HUES6 (cell line): ENCODE measurements around the gene SLC31A1.

Experiments used
- H3K27ac ChIP-seq: 2 replicates; pipeline ENCODE4 v1.7.0; 2013; ENCODE audit warnings: low read depth, mild to moderate bottlenecking, low read length, inconsistent platforms
- H3K27me3 ChIP-seq: 2 replicates; pipeline ENCODE4 v1.6.1; 2013; ENCODE audit warnings: low read length; ENCODE audit not compliant: control insufficient read depth, insufficient read depth
- H3K36me3 ChIP-seq: 2 replicates; pipeline ENCODE4 v1.6.1; 2013; ENCODE audit warnings: low read length; ENCODE audit not compliant: control insufficient read depth, insufficient read depth
- H3K4me1 ChIP-seq: 2 replicates; pipeline ENCODE4 v1.6.1; 2013; ENCODE audit warnings: low read length; ENCODE audit not compliant: control insufficient read depth, insufficient read depth
- H3K4me3 ChIP-seq: 2 replicates; pipeline ENCODE4 v1.5.1; 2013; ENCODE audit warnings: low read depth, low read length
- H3K9ac ChIP-seq: one replicate; pipeline ENCODE4 v1.6.1; 2013; ENCODE audit warnings: mild to moderate bottlenecking, low read length
- H3K9me3 ChIP-seq: 2 replicates; pipeline ENCODE4 v1.6.1; 2013; ENCODE audit warnings: low read depth, low read length; ENCODE audit not compliant: control insufficient read depth, insufficient read depth

Gene SLC31A1

GRCh38 chr9:113187929-113188595 is 33.3 kb upstream of the SLC31A1 start:
- Histone ChIP-seq H3K36me3 (peaks cover 74% of the 10 kb centered on the region), H3K27me3 (no peaks in the 10 kb centered on the region), H3K9me3 (no peaks in the 10 kb centered on the region), H3K4me3 (no peak overlapping the region), H3K4me1 (no peaks in the 10 kb centered on the region), H3K27ac (no peak overlapping the region), H3K9ac (no peak overlapping the region)

DNA sequence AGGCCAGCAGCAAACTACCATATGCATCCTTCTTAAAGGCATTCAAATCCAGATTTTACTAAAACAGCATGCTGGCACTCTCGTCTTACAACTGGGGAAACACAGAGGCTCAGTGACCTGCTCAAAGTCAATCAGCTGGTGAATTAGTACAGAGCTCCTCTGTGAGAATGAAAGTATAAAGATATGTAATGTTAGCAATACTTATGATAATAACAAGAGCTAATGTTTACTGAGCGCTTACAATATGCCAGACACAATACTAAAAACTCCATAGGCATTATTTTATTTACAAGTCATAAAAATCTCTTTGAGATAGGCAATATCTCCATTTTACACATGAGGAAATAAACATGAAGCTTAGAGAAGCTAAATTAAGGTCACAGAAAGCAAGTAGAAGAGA is 28.9 kb upstream of the SLC31A1 start:
- H3K27ac ChIP-seq, result no peak overlapping the region
- H3K4me1 ChIP-seq, result no peaks in the 10 kb centered on the region
- H3K4me3 ChIP-seq, result no peak overlapping the region
- H3K36me3 ChIP-seq, result peaks cover 45% of the 10 kb centered on the region
- no peaks in the 10 kb centered on the region for H3K9me3 ChIP-seq
- H3K27me3 ChIP-seq, result no peaks in the 10 kb centered on the region
- H3K9ac ChIP-seq, result no peak overlapping the region

DNA sequence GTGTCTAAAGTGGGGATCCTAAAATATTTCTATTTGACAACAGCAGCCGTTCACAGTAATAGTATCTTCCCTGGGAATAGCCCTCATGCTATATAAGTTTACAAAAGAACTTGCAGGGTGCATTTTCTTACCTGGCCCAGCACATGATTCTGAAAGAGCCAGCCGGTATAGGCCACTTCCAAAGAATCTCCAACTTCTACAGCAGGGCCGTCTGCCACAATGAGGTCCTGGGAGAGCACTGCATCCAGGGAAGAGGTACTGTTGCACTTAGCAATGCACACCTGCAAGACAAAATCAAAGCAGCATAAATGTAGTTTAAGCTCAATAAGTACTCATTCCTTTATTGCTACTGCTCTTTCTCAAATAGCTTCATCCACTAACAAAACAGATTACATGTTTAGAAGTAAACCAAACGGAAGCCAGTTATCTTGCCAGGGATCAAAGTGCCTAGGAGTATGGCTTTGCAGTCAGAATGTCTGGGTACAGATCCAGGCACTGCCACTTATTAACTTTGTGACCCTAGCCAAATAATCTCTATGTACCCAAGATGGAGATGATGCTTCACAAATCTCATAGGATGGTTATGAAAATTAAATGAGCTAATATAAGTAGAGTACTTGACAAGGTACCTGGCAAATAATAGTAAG is 21.5 kb upstream of the SLC31A1 start:
- Histone ChIP-seq H3K4me3 (no peak overlapping the region), H3K9me3 (no peaks in the 10 kb centered on the region), H3K27ac (no peak overlapping the region), H3K36me3 (peaks cover 51% of the 10 kb centered on the region), H3K9ac (no peak overlapping the region), H3K4me1 (no peaks in the 10 kb centered on the region), H3K27me3 (no peaks in the 10 kb centered on the region)

DNA sequence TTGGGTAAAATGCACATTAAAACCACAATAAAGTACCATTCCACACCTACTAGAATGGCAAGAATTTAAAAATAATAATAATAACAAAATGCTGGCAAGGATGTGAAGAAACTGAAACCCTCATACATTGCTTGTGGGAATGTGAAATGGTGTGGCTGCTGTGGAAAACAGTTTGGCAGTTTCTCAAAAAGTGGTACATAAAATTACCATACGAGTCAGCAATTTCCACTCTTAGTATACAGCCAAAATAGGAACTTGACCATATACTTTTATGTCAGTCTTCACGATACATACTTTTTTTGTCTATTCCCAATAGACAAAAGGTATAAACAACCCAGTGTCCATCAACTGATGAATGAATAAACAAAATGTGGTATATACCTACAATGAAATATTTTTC is 15.9 kb upstream of the SLC31A1 start:
- Histone ChIP-seq H3K9ac (no peak overlapping the region), H3K9me3 (no peaks in the 10 kb centered on the region), H3K27ac (no peak overlapping the region), H3K27me3 (no peaks in the 10 kb centered on the region), H3K4me3 (no peak overlapping the region), H3K4me1 (no peaks in the 10 kb centered on the region), H3K36me3 (peaks cover 45% of the 10 kb centered on the region)

DNA sequence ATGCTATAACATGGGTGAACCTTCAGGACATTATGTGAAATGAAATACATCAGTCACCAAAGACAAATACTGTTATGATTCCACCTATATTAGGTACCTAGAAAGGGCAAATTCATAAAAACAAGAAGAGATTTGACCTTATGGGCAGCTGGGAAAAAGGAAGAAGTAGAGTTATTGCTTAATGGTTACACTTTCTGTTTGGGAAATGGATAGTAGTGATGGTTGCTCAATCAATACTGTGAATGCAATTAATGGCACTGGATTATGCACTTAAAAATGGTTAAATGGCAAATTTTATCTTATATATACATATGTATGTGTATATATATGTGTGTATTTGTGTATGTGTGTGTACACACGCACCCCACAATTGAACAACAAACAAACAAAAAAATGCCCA is 15.5 kb upstream of the SLC31A1 start:
- no peak overlapping the region for H3K4me3 ChIP-seq
- H3K9ac ChIP-seq, result no peak overlapping the region
- no peaks in the 10 kb centered on the region for H3K4me1 ChIP-seq
- H3K27ac ChIP-seq, result no peak overlapping the region
- peaks cover 49% of the 10 kb centered on the region for H3K36me3 ChIP-seq
- H3K27me3 ChIP-seq, result no peaks in the 10 kb centered on the region
- H3K9me3 ChIP-seq, result no peaks in the 10 kb centered on the region

GRCh38 chr9:113210815-113211214 is 10.5 kb upstream of the SLC31A1 start:
- no peaks in the 10 kb centered on the region for H3K4me1 ChIP-seq
- H3K36me3 ChIP-seq, result peaks cover 26% of the 10 kb centered on the region
- H3K27ac ChIP-seq, result no peak overlapping the region
- no peaks in the 10 kb centered on the region for H3K9me3 ChIP-seq
- no peaks in the 10 kb centered on the region for H3K27me3 ChIP-seq
- H3K9ac ChIP-seq, result no peak overlapping the region
- H3K4me3 ChIP-seq, result no peak overlapping the region

DNA sequence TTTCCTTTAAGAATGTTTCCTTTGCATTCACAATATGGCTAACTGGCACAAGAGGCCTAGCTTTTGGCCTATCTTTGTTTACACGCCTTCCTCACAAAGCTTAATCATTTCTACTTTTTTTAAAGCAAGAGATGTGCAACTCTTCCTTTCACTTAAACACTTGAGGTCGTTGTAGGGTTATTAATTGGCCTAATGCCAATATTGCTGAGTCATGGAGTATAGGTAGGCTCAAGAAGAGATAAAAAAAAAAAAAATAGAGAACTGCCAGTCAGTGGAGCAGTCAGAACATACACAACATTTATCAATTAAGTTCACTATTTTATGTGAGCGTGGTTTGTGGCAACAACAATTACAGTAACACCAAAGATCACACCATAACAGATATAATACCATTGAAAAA is 6.2 kb upstream of the SLC31A1 start:
- Histone ChIP-seq H3K4me3 (no peak overlapping the region), H3K4me1 (peaks cover 4% of the 10 kb centered on the region; the same call in 1 of the 2 replicates), H3K9ac (no peak overlapping the region), H3K27ac (no peak overlapping the region), H3K9me3 (no peaks in the 10 kb centered on the region), H3K27me3 (no peaks in the 10 kb centered on the region), H3K36me3 (peaks cover 6% of the 10 kb centered on the region; the same call in 1 of the 2 replicates)

DNA sequence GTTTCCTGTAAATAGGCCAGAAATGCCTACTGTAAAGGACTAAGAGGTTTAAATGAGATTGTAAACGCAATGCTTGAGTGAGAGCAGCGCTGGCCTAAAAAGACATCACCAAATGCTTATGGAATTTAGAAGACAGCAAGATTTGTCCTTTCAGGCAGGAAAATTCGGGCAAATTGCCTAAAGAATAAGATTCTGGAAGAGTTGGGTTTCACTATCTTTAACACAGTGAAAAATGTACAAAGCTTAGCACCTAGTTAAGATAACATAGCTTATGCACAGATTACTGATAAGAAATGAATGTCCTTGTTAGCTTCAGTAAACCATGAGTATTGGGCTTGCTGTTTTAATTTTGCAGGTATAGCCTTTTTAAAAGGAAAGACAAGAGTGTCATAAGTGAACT is 4.9 kb upstream of the SLC31A1 start:
- no peaks in the 10 kb centered on the region for H3K36me3 ChIP-seq
- peaks cover 4% of the 10 kb centered on the region; the same call in 1 of the 2 replicates for H3K4me1 ChIP-seq
- no peaks in the 10 kb centered on the region for H3K9me3 ChIP-seq
- no peak overlapping the region for H3K4me3 ChIP-seq
- H3K27me3 ChIP-seq, result no peaks in the 10 kb centered on the region
- H3K9ac ChIP-seq, result no peak overlapping the region
- no peak overlapping the region for H3K27ac ChIP-seq

DNA sequence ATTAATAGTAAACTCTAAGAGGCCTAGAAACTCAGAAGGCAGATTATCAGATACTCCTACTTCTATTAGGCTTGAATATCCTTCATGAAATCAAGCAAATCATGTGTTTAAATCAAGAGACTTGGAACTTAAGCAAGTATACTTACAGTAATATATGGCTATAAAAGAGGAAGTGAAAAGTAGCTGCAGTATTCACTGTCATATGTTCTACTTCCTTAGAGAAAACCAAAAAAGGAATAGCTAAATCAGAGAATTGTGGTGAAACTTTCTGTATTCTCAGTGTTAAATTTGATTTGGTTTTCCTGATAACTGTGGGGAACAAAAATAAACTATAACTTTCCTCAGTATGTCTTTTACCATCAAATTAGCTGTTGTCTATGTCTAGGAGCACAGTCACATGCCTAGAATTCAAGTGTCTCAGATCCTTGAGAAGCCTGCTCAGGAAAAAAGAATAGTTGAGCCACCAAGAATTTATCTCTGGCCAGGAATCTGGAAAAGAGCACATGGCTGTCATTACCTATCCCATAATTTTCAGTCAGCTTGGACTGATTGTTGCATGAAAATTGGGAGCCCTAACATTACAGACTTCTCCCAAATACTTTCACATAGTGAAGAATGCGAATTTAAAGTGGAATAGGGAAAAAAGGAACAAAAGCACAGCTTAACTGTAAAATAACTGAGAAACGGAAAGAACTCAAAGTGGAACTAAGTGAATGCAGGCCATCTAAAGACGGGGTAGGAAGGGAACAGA is 2.0 kb upstream of the SLC31A1 start:
- Histone ChIP-seq H3K27me3 (no peaks in the 10 kb centered on the region), H3K27ac (no peak overlapping the region), H3K9ac (peak overlapping the region; percentile 28), H3K9me3 (no peaks in the 10 kb centered on the region), H3K4me1 (peaks cover 12% of the 10 kb centered on the region), H3K4me3 (peak overlapping the region; percentile 76; the same call in 1 of the 2 replicates), H3K36me3 (no peaks in the 10 kb centered on the region)

DNA sequence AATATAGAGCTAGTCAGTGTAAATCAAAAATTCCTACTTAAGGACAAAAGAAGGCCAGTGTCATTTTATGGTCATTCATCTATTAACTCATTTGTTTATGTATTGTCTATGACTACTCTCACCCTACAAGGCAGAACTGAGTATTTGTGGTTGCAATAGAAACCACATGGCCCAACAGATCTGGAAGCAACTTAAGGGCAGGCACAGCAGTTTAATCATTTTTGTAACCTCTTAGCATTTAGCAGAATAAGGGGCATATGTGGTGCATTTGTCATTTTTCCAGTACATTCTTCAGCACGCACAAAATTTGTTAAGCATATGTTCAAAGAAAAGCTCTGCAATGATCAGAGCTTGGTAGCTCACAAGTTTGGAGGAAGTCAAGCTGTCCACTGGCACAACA is 1.4 kb upstream of the SLC31A1 start:
- Histone ChIP-seq H3K4me1 (peaks cover 12% of the 10 kb centered on the region), H3K27ac (no peak overlapping the region), H3K4me3 (peak overlapping the region; percentile 76), H3K36me3 (0 out of 2 replicates have a peak, but pooled peaks cover 5% of the 10 kb centered on the region), H3K9ac (peak overlapping the region; percentile 28), H3K27me3 (no peaks in the 10 kb centered on the region), H3K9me3 (no peaks in the 10 kb centered on the region)

GRCh38 chr9:113220467-113221002 is 809 bp upstream of the SLC31A1 start:
- Histone ChIP-seq H3K27me3 (no peaks in the 10 kb centered on the region), H3K27ac (peak overlapping the region; percentile 1; the same call in 1 of the 2 replicates)

More at GRCh38 chr9:113220467-113221002, 809 bp upstream of the SLC31A1 start:
- Histone ChIP-seq H3K4me1 (peaks cover 12% of the 10 kb centered on the region), H3K36me3 (0 out of 2 replicates have a peak, but pooled peaks cover 5% of the 10 kb centered on the region), H3K4me3 (peak overlapping the region; percentile 76), H3K9ac (peak overlapping the region; percentile 64), H3K9me3 (no peaks in the 10 kb centered on the region)
